MCF 10A (cell line): ENCODE measurements around the gene CEP63. TPM values are rescaled to one million over a fixed set of nuclear protein-coding genes. Genes with fewer than 3 reads are reported as not detected.

Experiments
- BruUV-seq: library from RNA; stranded (reverse); fragments of 400-500 nt; replicated peaks from 2 replicates; lab custom pipeline; 2021; lab: Mats Ljungman, UMichigan
- CTCF ChIA-PET: fragments of 300-600 bp; sonication (Branson Sonifier 250); formaldehyde crosslinking; extraction: SDS; loops from one replicate; lab custom pipeline; 2021; ENCODE audit warnings: antibody characterized with exemption, inconsistent platforms; lab: Yijun Ruan, JAX
- POLR2A ChIA-PET: fragments of 300-600, 350-650 bp; sonication (Branson Sonifier 250); formaldehyde crosslinking; extraction: SDS; loops from one replicate; lab custom pipeline; 2020; ENCODE audit warnings: antibody characterized with exemption, inconsistent platforms; lab: Yijun Ruan, JAX
- DNase-seq: peaks from one replicate; pipeline ENCODE4 v3.0.0-alpha.2; 2018; ENCODE audit not compliant: unreplicated experiment
- H3K27ac Mint-ChIP-seq: one replicate; pipeline ENCODE4 v1.8.0; 2022; ENCODE audit warnings: mild to moderate bottlenecking, low read depth, mixed read lengths; ENCODE audit not compliant: unreplicated experiment
- H3K27me3 Mint-ChIP-seq: one replicate; pipeline ENCODE4 v1.8.0; 2022; ENCODE audit warnings: mixed read lengths; ENCODE audit not compliant: insufficient read depth, unreplicated experiment
- H3K36me3 Mint-ChIP-seq: one replicate; pipeline ENCODE4 v1.8.0; 2022; ENCODE audit warnings: mild to moderate bottlenecking, moderate library complexity, mixed read lengths; ENCODE audit not compliant: insufficient read depth, unreplicated experiment
- H3K4me1 Mint-ChIP-seq: one replicate; pipeline ENCODE4 v1.8.0; 2022; ENCODE audit warnings: mixed read lengths; ENCODE audit not compliant: insufficient read depth, unreplicated experiment
- H3K4me3 Mint-ChIP-seq: one replicate; pipeline ENCODE4 v1.8.0; 2022; ENCODE audit warnings: mild to moderate bottlenecking, moderate library complexity, mixed read lengths; ENCODE audit not compliant: unreplicated experiment
- H3K9me3 Mint-ChIP-seq: one replicate; pipeline ENCODE4 v1.8.0; 2022; ENCODE audit warnings: mixed read lengths; ENCODE audit not compliant: unreplicated experiment
- intact Hi-C: fragments of 100-400 bp; cut with micrococcal nuclease; formaldehyde crosslinking; loops from 2 replicates; pipeline ENCODE4 v1.14.1; 2022
- total RNA-seq: library from RNA; stranded (reverse); gene quantifications from 2 replicates; pipeline ENCODE4 v1.2.3, GENCODE V29; 2022
- TF ChIP-seq, protein P1 (sequence below): fragments of 200-600 bp; IDR thresholded peaks from one replicate; pipeline ENCODE4 v1.8.0; 2022; ENCODE audit warnings: antibody characterized with exemption, mild to moderate bottlenecking; ENCODE audit not compliant: unreplicated experiment

Gene CEP63
- total RNA-seq, 1 experiment from 2014 or later: 40.0 TPM

DNA sequence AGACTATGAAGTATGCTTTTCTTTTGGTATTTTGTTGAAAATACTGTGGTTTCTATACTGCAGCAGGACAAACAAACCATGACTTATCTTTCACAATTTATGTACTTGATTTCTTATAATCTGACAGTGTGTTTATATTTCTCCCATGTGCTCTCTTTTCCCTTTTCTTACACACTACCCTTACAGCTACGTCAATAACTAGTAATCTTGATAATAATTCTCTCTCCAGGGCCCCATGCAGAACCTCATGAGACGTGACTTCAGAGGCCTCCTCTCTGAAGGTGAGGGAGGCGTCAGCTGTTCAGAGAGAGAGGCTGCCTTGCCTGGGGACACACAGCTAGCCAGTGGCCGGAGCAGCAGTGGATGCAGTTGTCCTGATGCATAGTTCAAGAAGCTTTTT lies 129.1 kb downstream of the CEP63 start:
- CTCF ChIA-PET: interaction anchor here (0.5 to 5.6 kb wide), 4 partner anchors 14 to 180 kb away, joined by 3 to 26 read pairs (median 3); no protein-coding TSS in a partner anchor

DNA sequence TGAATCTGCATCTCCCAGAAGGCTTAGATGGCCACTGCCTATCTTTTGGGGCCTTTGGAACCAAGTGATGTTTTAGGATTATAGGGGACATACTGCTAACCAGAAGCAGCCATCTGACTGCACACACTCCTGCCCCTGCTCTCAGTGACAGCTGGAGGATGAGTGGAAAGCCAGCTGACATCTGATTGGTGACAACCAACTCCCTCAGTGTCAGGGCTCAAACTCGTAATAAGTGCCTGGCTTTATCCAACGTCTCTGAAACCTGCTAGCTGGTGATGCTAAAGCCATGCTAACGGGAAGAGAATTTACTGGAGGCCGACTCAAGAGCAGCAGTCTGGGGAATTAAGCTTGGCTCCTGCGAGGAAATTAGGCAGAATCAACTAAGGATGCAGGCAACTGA lies 129.9 kb downstream of the CEP63 start:
- Mint-ChIP-seq H3K4me1 (no peaks in the 10 kb centered on the region), H3K36me3 (no peaks in the 10 kb centered on the region), H3K27ac (no peak overlapping the region), H3K27me3 (no peaks in the 10 kb centered on the region), H3K4me3 (no peak overlapping the region), H3K9me3 (no peaks in the 10 kb centered on the region)
- no peak for DNase-seq
- ChIA-PET CTCF (interaction anchor here (0.6 to 5.6 kb wide), 5 partner anchors 9 to 1254 kb away, joined by 3 to 26 read pairs (median 4); no protein-coding TSS in a partner anchor), POLR2A (no interaction called here)
- TF ChIP-seq, protein P1, sequence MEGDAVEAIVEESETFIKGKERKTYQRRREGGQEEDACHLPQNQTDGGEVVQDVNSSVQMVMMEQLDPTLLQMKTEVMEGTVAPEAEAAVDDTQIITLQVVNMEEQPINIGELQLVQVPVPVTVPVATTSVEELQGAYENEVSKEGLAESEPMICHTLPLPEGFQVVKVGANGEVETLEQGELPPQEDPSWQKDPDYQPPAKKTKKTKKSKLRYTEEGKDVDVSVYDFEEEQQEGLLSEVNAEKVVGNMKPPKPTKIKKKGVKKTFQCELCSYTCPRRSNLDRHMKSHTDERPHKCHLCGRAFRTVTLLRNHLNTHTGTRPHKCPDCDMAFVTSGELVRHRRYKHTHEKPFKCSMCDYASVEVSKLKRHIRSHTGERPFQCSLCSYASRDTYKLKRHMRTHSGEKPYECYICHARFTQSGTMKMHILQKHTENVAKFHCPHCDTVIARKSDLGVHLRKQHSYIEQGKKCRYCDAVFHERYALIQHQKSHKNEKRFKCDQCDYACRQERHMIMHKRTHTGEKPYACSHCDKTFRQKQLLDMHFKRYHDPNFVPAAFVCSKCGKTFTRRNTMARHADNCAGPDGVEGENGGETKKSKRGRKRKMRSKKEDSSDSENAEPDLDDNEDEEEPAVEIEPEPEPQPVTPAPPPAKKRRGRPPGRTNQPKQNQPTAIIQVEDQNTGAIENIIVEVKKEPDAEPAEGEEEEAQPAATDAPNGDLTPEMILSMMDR: no peak
- no TSS peak for BruUV-seq
- intact Hi-C loops: no loop called here

More for the DNA sequence above, 129.1 kb downstream of the CEP63 start:
- intact Hi-C loops: no loop called here
- Mint-ChIP-seq H3K27ac (no peak overlapping the region), H3K9me3 (no peaks in the 10 kb centered on the region), H3K27me3 (no peaks in the 10 kb centered on the region), H3K4me1 (no peaks in the 10 kb centered on the region), H3K4me3 (no peak overlapping the region), H3K36me3 (no peaks in the 10 kb centered on the region)
- DNase-seq: no peak
- POLR2A ChIA-PET: no interaction called here
- TF ChIP-seq, protein P1: no peak
- no TSS peak for BruUV-seq

DNA sequence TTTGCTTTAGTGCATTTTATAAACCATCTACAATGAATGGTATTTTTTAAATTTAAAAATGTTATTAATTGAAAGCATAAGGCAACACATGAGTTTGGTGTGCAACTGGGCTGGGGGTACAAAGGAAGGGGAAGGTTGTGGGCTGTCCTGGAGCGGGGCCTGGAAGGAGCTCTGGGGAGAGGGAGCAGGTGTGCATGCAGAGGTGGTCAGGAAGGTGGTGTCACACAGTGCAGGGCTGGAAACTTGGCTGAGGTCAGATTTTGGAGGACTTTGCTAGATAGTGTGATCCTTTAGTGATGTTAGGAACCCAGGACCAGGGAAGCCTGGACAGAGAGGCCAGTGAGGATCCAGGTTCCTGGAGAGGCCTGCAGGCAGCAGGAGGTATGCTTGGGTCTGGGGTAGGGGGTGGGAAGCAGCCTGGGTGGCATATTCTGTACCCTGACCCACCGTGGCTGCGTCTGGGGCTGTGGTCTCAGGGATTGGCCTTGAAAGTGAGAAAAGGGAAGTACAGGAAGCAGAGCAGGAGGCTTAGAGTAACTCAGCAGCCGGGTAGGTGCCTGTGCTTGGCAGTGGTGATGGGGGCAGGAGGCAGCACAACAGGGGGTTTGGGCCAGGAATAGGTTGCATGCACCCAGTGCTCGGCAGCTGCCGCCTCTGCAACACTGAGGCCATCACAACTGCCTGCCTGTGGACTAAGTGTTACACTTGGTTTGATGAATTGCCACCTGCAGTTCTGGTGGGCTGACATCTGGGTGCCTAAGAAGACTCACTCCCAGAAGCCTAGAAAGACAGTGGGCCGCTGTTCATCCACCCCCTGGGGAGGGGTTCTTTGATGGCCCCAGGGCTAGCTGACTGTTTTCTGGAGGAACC lies 132.0 kb downstream of the CEP63 start:
- no peak for DNase-seq
- H3K36me3 Mint-ChIP-seq: no peaks in the 10 kb centered on the region
- TF ChIP-seq, protein P1: no peak
- no peaks in the 10 kb centered on the region for H3K4me1 Mint-ChIP-seq
- H3K27ac Mint-ChIP-seq: no peak overlapping the region
- intact Hi-C loops: no loop called here
- no TSS peak for BruUV-seq
- no peaks in the 10 kb centered on the region for H3K9me3 Mint-ChIP-seq
- ChIA-PET CTCF (interaction anchor here (1.1 to 5.6 kb wide), 2 partner anchors 17 to 43 kb away, joined by 3 to 26 read pairs; no protein-coding TSS in a partner anchor), POLR2A (no interaction called here)
- H3K27me3 Mint-ChIP-seq: no peaks in the 10 kb centered on the region
- H3K4me3 Mint-ChIP-seq: no peak overlapping the region

DNA sequence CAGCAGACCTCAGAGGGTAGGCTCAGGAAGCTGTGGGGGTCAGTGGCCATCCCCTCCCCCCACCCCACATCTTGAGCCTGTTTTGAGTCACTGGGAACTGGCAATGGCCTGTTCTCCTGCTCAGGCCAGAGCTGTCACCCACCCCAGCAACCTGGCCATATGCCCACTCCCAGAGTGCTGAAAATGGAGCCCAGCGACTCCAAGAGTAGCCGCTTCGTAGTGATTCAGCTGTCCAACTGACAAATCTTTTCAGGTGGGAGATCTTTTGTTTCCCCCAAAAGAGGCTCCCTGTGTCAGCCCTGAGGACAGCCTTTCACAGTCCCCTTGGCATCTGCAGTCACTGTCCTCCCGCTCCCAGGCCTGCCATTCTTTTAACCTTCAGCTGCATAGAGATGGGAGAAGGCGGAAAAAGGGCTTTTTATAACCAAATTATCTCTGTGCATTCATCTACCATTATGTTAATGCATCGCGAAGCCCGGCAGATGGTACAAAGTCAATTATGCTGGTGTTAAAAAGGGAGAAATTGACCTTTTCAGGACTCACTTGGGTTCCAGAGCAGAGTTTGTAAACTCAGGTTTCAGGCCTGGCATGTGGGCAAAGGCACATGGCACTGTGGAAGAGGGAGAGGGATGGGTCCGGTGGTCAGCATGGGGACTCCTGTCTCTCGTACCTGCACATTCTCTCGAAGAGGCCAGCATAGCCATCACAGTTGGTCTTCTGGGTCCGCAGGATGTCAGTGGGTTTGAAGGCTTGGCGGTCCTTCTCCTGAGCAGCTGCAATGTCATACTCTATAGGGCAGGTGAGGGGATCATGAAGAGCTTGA lies 132.8 kb downstream of the CEP63 start:
- no peak for DNase-seq
- H3K9me3 Mint-ChIP-seq: no peaks in the 10 kb centered on the region
- intact Hi-C loops: no loop called here
- no peak overlapping the region for H3K4me3 Mint-ChIP-seq
- TF ChIP-seq, protein P1: no peak
- H3K4me1 Mint-ChIP-seq: no peaks in the 10 kb centered on the region
- CTCF ChIA-PET: interaction anchor here (0.9 to 5.6 kb wide), 3 partner anchors 17 to 37 kb away, joined by 4 to 26 read pairs (median 5); no protein-coding TSS in a partner anchor
- POLR2A ChIA-PET: no interaction called here
- no peaks in the 10 kb centered on the region for H3K36me3 Mint-ChIP-seq
- no peaks in the 10 kb centered on the region for H3K27me3 Mint-ChIP-seq
- BruUV-seq: no TSS peak
- no peak overlapping the region for H3K27ac Mint-ChIP-seq
